ENCODE data around the gene CABP5. TPM values are rescaled to one million over a fixed set of nuclear protein-coding genes. Genes with fewer than 3 reads are reported as not detected.

The CABP5 gene
- total RNA-seq, 1 experiment from 2014 or later = not detected

- Histone ChIP-seq H3K9me2 (ENCODE audit: insufficient read depth) (no peaks in the 10 kb centered on the region), H3K4me3 (replicated peaks in 1 of 2; ENCODE audit: low read depth in 1 of 2, low read length in 2 of 2) (no peak overlapping the region), H3K4me2 (ENCODE audit: low read length) (no peak overlapping the region), H3K27ac (ENCODE audit: low read depth, low read length) (no peak overlapping the region), H4K20me1 (ENCODE audit: insufficient read depth) (no peaks in the 10 kb centered on the region), H3K79me2 (ENCODE audit: insufficient read depth, low read length) (no peaks in the 10 kb centered on the region), H3K4me1 (ENCODE audit: control insufficient read depth in 1 of 2, insufficient read depth in 2 of 2, low read length in 2 of 2) (no peaks in the 10 kb centered on the region), H3K36me3 (ENCODE audit: control insufficient read depth in 1 of 2, insufficient read depth in 2 of 2, low read length in 2 of 2) (no peaks in the 10 kb centered on the region), H3K9ac (ENCODE audit: low read length) (no peak overlapping the region), H3K27me3 (ENCODE audit: insufficient read depth, low read length) (no peaks in the 10 kb centered on the region), H3K9me3 (ENCODE audit: control insufficient read depth in 1 of 2, insufficient read depth in 1 of 2, low read depth in 1 of 2, low read length in 2 of 2) (no peaks in the 10 kb centered on the region), H2AFZ (ENCODE audit: low read depth, low read length, poor library complexity, severe bottlenecking) (no peak overlapping the region)
- no TSS peak for BruUV-seq (replicated peaks)
- CTCF ChIA-PET = no interaction called here
- intact Hi-C loops (cut with micrococcal nuclease) = no loop called here
- TF ChIP-seq REST (IDR thresholded peaks at IDR 0.05; ENCODE audit: low read depth) = no peak
- TF ChIP-seq YY1 (IDR thresholded peaks at IDR 0.05; ENCODE audit: extremely low read depth, insufficient replicate concordance, low read depth, low read length) = no peak
- TF ChIP-seq JUND (IDR thresholded peaks at IDR 0.05) = no peak
- TF ChIP-seq RAD21 (IDR thresholded peaks at IDR 0.05; ENCODE audit: low read depth) = no peak
- no peak for TF ChIP-seq EGR1 (IDR thresholded peaks at IDR 0.05; ENCODE audit: low read depth)
- no peak for TF ChIP-seq POLR2A (IDR thresholded peaks at IDR 0.05; ENCODE audit: borderline replicate concordance, extremely low read depth, insufficient read depth, insufficient read length)
- TF ChIP-seq ZNF274 (IDR thresholded peaks at IDR 0.05; ENCODE audit: low read depth, low read length) = no peak
- TF ChIP-seq MAX (IDR thresholded peaks at IDR 0.05) = no peak
- RAD21 ChIA-PET (ENCODE audit: low non-redundant PET in 1 of 2, low total read pairs in 2 of 2, uncharacterized antibody in 2 of 2, unreplicated experiment in 2 of 2) = no interaction called here
- POLR2A ChIA-PET = no interaction called here
- DNase-seq (ENCODE audit: low read depth, low spot score) (no peak), ATAC-seq (no peak)
Measured at GRCh38 chr19:48053076-48053475, 9.2 kb upstream of the CABP5 start.
